HG02763 (cell line): Measurements from ENCODE around the gene MBP.
"Not testable (repeated sequence)": the region's sequence is repeated elsewhere in the genome, so short reads cannot be mapped to it uniquely, and the experiment has no call there.

ENCODE experiments used
- ATAC-seq: cut with Tn5 transposase; IDR thresholded peaks from one replicate; pipeline ENCODE4 v1.9.1; 2021; ENCODE audit warnings: mild to moderate bottlenecking, moderate library complexity; ENCODE audit not compliant: unreplicated experiment

MBP gene

GRCh38 chr18:77031662-77032061 is 100.9 kb downstream of the MBP start:
- ATAC-seq = no peak

- no peak for ATAC-seq
These were observed 102.4 kb downstream of the MBP start for GRCh38 chr18:77030201-77030600.

GRCh38 chr18:77025831-77026363 is 106.7 kb downstream of the MBP start:
- no peak for ATAC-seq

- ATAC-seq = no peak
These were observed 107.5 kb downstream of the MBP start for GRCh38 chr18:77025123-77025522.

DNA sequence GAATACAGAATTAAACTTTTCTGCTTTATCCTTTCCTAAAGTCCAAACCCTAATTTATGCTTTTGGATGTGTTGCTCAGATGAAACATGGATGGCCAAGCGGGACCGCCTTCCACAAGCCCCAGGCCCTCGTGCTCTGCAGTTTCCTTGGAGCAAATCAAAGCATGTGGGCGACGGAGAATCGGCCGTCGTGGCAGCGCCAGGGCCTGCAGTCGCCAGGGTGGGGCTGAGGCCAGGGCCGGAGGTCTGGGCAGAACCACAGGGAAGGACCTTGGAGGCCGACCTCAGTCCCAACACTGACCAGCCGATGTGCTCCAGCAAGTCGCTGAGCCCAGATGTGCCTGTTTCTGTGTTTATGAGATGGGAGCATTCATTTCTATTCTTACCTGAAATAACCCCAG is 108.1 kb downstream of the MBP start:
- no peak for ATAC-seq

DNA sequence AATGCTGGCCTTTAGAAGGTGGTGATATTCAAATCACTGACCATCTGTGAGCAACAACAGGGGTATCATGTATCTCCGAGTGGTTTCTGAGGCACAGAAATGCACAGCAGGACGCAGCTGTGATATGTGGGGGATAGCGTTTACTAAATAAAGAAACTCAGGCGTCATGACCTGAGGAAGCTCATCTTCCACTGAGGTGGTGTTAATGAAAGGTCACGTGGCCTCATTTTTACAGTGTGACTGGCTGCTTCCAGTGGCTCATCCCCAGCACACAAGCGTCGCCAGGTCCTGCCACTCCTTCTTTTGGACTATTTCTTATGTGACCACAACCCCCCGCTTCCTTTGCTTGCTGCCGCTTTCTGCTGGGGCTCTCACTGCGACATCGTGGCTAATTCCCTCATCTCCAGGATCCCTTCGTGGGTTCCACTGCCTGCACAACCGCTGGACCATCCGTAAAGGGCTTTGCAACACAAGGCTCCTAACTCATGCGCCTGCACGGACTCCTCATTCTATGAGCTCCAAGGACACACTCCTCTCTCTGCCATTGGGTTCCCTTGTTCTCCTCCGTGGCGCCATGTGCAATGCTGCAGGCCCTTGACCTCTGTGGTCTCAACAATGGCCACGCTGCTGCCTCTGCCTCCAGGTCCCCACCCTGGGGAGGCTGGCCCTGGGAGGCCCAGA is 109.3 kb downstream of the MBP start:
- ATAC-seq = no peak

DNA sequence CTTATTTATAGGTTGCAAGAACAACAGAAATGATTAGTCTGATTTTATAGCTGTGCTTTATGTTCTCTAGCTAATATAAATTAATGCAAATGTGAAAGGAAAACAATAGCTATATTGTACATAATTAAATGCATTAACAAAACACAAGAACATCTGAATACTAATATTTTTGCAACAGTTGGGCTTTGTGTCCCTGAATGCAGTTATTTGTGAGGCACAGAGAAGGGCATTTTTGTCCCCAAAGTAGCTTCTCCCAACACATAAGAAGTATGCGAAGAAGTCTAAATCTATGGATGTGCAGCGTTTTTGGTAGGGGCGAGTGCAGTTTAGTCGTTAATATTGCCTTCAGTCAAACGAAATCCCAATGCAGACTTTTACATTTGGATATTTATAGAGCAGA is 110.0 kb downstream of the MBP start:
- ATAC-seq = no peak

GRCh38 chr18:77022116-77022515 is 110.5 kb downstream of the MBP start:
- no peak for ATAC-seq

- not testable (repeated sequence) for ATAC-seq
These were observed 111.1 kb downstream of the MBP start for GRCh38 chr18:77021478-77021877.

DNA sequence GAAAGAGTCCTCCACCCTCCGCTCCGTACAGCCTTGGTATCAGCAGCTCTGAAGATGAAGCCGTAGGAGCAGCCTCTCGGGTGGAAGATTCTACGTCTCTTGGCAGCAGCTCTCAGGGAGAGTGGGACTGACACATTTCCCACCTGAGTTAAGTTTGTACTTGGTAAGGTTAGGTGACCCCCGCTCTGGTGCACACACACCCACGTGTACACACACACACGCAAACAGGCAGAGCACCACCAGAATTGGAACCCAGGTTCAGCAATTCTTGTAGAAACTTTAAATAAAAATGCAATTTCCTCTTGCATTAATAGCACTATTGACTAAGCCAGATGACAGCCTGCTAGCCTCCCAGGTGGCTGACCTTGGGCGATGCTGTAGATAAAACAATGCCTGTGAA is 111.5 kb downstream of the MBP start:
- ATAC-seq = no peak

GRCh38 chr18:77020561-77020960 is 112.0 kb downstream of the MBP start:
- ATAC-seq = no peak

DNA sequence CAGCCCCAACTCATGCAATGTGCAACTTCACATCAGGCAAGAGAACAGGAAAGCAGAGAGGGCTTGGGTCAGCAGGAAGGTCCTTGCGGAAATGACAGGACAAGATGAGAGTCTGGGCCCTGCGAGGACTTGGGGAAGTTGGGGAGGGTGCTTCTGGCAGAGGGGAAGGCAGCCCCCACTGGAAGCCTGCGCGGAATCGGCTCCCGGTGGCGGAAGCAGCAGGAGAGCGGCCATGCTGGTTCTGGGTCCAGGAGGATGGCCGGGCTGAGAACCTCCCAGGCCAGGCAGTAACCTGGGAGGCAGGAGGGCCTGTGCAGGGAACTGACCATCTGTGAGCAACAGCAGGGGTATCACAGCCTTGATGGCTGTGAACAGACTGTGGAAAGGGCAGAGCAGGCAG is 112.9 kb downstream of the MBP start:
- ATAC-seq = no peak

DNA sequence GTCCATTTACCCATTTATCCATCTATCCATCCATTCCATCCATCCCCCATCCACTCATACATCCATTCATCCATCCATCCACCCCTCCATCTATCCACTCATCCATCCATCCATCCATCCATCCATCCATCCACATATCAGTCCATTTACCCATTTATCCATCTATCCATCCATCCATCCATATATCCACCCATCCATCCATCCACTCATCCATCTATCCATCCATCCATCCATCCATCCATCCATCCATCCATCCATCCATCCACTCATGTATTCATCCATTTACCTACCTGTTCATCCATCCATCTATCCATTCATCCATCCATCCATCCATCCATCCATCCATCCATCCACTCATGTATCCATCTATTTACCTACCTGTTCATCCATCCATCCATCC is 113.9 kb downstream of the MBP start:
- ATAC-seq = not testable (repeated sequence)

DNA sequence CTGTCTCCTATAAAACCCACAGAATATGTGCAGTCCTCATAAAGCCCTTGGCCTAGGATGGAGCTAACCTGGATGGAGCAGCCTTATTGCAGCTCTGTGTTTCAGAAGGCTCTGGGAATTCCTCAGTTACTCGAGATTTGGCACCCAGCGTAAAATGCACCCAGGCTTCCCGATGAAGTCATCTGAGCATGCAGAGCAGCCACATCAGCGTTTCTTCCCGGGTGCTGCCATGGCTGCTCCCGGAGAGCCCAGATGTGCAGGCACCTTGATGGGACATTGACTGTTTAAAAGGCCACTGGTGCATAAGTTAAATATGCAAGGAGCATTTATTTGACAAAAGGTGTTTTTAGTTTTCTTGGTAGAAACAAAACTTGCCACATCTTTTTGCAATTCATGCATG is 115.2 kb downstream of the MBP start:
- ATAC-seq = no peak

- no peak for ATAC-seq
These were observed 115.6 kb downstream of the MBP start for GRCh38 chr18:77016936-77017335.

DNA sequence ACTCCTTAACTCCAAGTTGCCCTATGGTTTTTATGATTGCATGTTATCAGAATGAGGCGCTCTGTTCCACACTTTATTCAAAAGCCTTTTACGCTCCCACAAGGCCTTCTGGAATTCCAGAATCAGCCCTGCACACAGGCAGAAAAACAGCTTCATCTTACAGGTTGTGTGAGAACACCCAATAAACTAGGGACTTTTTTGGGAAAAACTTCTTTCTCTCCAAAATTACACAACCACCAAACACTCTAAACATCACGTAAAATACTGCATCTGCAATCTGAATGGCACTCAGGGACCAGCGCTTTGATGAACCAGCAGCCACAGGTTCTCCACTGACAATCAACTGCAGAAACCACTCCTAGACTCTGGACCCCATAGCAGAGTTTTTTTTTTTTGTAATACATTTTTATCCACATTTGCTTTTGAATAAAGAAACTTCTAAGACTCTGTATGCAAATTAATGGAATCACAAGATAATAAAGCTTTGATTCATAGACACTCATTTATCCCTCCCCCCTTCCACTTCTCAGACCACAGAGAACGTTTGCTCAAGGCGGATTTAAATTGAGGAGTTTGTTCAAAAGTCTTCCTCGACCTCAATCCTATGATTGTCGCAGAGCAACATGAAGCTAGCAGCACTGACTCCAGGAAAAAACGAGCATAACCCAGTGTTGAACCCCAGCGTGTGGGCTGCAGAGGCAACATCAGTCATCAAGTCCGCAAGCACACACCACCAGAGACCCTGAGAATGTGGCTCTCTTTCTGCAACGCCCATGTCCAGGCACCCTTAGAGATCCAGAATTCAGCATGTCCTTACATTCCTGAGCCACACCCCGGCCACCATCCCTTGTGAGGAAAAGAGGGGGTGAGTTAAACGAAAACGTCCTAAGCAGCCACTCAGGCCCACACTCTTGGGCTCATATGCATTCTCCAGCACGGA is 116.5 kb downstream of the MBP start:
- ATAC-seq = no peak

GRCh38 chr18:77015169-77015568 is 117.4 kb downstream of the MBP start:
- no peak for ATAC-seq

GRCh38 chr18:77014538-77014937 is 118.0 kb downstream of the MBP start:
- ATAC-seq = no peak

DNA sequence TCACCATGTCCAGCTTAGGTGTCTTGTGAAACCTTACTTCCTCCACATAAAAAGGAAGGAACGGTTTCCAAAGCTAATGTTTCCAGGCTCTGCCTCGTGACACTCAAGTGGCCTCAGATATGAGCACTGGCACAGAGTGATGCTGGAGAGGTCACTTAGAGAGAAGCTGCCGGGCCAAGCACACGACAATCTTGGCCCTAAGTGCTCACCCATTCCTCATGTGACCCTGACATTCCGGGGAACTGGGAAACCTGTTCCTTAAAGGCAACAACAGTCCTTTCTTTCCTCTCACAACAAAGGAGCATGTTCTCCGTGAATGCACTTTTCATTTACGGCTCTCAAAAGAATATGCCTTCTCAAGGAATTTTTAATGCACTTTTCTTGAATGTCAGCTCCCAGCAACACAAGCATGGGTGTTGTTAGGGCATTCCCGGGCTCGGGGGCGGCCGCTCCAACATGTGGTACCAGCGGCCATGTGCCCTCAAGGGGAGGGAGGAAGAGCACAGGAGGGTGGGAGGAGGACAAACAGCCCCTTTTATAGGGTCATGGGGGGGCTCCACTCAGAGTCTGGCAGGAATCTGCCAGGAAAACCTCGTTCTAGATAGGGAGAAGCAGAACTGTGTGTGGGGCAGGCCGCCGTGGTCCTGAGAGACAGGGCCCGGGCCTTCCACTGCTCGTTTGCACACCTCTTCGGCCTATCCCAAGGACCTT is 118.6 kb downstream of the MBP start:
- ATAC-seq = no peak

DNA sequence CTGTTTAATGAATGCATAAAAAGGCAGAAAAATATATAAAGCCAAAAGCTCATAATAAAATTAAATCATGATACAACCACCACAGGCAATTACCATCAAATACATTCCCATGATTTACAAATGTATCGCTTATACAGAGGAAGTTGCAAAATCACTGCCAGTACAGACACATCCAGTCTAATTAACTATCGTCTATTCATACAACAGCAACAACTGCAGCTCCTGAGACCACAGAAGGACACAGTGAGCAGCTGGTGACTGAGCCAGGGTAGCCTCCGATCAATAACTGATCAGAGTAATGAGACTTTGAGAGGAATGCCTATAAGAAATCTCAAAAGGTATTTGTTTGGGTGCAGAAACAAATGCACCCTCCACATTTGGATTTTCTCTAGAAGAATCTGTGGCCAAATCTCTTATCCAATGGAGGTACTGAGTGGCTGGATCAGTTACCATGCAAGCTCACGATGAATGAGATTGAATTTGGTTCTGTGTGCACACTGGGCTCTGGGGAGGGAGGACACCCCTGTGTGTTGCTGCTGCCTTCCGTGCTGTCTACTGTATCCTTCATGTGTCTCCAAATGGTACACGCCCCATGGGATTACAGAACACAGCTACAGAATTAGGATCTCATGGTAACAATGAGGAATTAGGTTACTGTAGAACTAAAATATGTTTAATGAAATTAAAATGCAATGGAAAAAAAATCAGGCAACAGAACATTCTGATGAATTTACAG is 119.6 kb downstream of the MBP start:
- no peak for ATAC-seq

GRCh38 chr18:77012120-77012519 is 120.5 kb downstream of the MBP start:
- no peak for ATAC-seq
